Measurements from ENCODE around the gene EHD2. TPM values are rescaled to one million over a fixed set of nuclear protein-coding genes. Genes with fewer than 3 reads are reported as not detected.
"Not testable (repeated sequence)": the region's sequence is repeated elsewhere in the genome, so short reads cannot be mapped to it uniquely, and the experiment has no call there.

EHD2 gene
- polyA plus RNA-seq, 1 donor (not counting 4 experiments of a cell fraction or from before 2014, with no cell fraction given), result 23.7 TPM

DNA sequence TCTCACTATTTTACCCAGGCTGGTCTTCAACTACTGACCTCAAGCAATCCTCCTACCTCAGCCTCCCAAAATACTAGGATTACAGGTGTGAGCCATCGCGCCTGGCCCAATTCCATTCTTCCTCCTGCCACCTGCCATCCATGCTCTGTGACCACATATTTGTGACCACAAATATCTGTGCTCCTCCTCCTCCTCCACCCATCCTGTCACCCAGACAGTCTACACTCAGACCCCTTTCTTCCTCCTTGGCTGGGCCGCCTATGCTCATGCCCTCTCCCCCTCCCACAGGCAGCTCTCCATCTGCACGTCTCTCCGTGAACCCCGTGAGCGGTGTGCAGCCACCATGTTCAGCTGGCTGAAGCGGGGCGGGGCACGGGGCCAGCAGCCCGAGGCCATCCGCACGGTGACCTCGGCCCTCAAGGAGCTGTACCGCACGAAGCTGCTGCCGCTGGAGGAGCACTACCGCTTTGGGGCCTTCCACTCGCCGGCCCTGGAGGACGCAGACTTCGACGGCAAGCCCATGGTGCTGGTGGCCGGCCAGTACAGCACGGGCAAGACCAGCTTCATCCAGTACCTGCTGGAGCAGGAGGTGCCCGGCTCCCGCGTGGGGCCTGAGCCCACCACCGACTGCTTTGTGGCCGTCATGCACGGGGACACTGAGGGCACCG is 3.2 kb downstream of the EHD2 start:
- Histone ChIP-seq H3K9me1 (ENCODE audit: control insufficient read depth, extremely low read depth, insufficient read depth, low read length) (peaks cover 2% of the 10 kb centered on the region), H3K9ac (ENCODE audit: control insufficient read depth, extremely low read depth, insufficient read depth, low read length) (no peak overlapping the region), H3K4me1 (ENCODE audit: control insufficient read depth, extremely low read depth, insufficient read depth, low read length) (peaks cover 21% of the 10 kb centered on the region), H2AFZ (ENCODE audit: control insufficient read depth, low read length) (no peak overlapping the region), H3K4me3 (ENCODE audit: control insufficient read depth in 2 of 3, extremely low read depth in 1 of 3, insufficient read depth in 2 of 3, low read depth in 1 of 3, low read length in 3 of 3) (no peak overlapping the region), H3K27ac (ENCODE audit: control insufficient read depth, insufficient read depth, low read length) (no peak overlapping the region), H3K9me3 (ENCODE audit: control insufficient read depth, low read depth, low read length) (no peaks in the 10 kb centered on the region), H3K27me3 (ENCODE audit: control insufficient read depth, extremely low read depth, insufficient read depth, low read length) (no peaks in the 10 kb centered on the region), H4K20me1 (ENCODE audit: control insufficient read depth, extremely low read depth, insufficient read depth, low read length) (peaks cover 3% of the 10 kb centered on the region), H3K79me2 (ENCODE audit: control insufficient read depth, insufficient read depth, low read length) (peaks cover 58% of the 10 kb centered on the region), H3K36me3 (ENCODE audit: control insufficient read depth in 2 of 2, extremely low read depth in 1 of 2, insufficient read depth in 2 of 2, low read length in 2 of 2) (peaks cover 22 to 33% of the 10 kb centered on the region in 2 experiments), H3K4me2 (ENCODE audit: control insufficient read depth, extremely low read depth, insufficient read depth, low read depth, low read length) (no peak overlapping the region)
- DNase-seq (ENCODE audit: low read depth, low spot score), result no peak
- no peak for FAIRE-seq
- dilution Hi-C loops (cut with MboI; ENCODE audit: extremely low pct_ligation_motif_present, low sequenced_read_pairs), result no loop called here
- TF ChIP-seq, protein P1, sequence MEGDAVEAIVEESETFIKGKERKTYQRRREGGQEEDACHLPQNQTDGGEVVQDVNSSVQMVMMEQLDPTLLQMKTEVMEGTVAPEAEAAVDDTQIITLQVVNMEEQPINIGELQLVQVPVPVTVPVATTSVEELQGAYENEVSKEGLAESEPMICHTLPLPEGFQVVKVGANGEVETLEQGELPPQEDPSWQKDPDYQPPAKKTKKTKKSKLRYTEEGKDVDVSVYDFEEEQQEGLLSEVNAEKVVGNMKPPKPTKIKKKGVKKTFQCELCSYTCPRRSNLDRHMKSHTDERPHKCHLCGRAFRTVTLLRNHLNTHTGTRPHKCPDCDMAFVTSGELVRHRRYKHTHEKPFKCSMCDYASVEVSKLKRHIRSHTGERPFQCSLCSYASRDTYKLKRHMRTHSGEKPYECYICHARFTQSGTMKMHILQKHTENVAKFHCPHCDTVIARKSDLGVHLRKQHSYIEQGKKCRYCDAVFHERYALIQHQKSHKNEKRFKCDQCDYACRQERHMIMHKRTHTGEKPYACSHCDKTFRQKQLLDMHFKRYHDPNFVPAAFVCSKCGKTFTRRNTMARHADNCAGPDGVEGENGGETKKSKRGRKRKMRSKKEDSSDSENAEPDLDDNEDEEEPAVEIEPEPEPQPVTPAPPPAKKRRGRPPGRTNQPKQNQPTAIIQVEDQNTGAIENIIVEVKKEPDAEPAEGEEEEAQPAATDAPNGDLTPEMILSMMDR (optimal IDR thresholded peaks at IDR 0.05 in 1 of 3, IDR thresholded peaks at IDR 0.05 in 1 of 3, conservative IDR thresholded peaks at IDR 0.05 in 1 of 3; ENCODE audit: extremely low read depth in 1 of 3, insufficient read depth in 2 of 3, low read length in 3 of 3), result no peak
- no peak for TF ChIP-seq EZH2 (IDR thresholded peaks at IDR 0.05; ENCODE audit: low read length)

DNA sequence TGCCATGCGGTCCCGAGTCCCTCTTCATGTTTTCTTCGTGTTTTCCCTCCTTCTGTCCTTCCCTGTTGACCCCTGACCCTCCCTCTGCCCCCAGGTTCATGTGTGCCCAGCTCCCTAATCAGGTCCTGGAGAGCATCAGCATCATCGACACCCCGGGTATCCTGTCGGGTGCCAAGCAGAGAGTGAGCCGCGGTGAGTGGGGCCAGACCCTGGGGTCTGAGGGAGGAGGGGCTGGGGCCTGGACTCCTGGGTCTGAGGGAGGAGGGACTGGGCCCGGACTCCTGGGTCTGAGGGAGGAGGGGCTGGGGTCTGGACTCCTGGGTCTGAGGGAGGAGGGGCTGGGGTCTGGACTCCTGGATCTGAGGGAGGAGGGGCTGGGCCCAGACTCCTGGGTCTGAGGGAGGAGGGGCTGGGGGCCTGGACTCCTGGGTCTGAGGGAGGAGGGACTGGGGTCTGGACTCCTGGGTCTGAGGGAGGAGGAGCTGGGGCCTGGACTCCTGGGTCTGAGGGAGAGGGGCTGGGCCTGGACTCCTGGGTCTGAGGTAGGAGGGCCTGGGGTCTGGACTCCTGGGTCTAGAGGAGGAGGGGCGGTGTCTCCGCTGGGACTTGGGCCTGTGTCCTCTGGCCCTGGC is 5.3 kb downstream of the EHD2 start:
- DNase-seq (ENCODE audit: low read depth, low spot score); H2AFZ ChIP-seq (ENCODE audit: control insufficient read depth, low read length); H4K20me1 ChIP-seq (ENCODE audit: control insufficient read depth, extremely low read depth, insufficient read depth, low read length); H3K9me1 ChIP-seq (ENCODE audit: control insufficient read depth, extremely low read depth, insufficient read depth, low read length); H3K27me3 ChIP-seq (ENCODE audit: control insufficient read depth, extremely low read depth, insufficient read depth, low read length); H3K9me3 ChIP-seq (ENCODE audit: control insufficient read depth, low read depth, low read length); FAIRE-seq; dilution Hi-C loops (cut with MboI; ENCODE audit: extremely low pct_ligation_motif_present, low sequenced_read_pairs): not testable (repeated sequence)
- Histone ChIP-seq H3K4me2 (ENCODE audit: control insufficient read depth, extremely low read depth, insufficient read depth, low read depth, low read length) (peak overlapping the region; percentile 68), H3K4me1 (ENCODE audit: control insufficient read depth, extremely low read depth, insufficient read depth, low read length) (peaks cover 35% of the 10 kb centered on the region), H3K36me3 (ENCODE audit: control insufficient read depth in 2 of 2, extremely low read depth in 1 of 2, insufficient read depth in 2 of 2, low read length in 2 of 2) (peaks cover 23 to 36% of the 10 kb centered on the region in 2 experiments), H3K9ac (ENCODE audit: control insufficient read depth, extremely low read depth, insufficient read depth, low read length) (peak overlapping the region; percentile 67), H3K79me2 (ENCODE audit: control insufficient read depth, insufficient read depth, low read length) (peaks cover 52% of the 10 kb centered on the region), H3K27ac (ENCODE audit: control insufficient read depth, insufficient read depth, low read length) (peak overlapping the region; percentile 78), H3K4me3 (ENCODE audit: control insufficient read depth in 2 of 3, extremely low read depth in 1 of 3, insufficient read depth in 2 of 3, low read depth in 1 of 3, low read length in 3 of 3) (peak overlapping the region in 2 of 3 experiments; percentile 17 to 29)
